Measurements from ENCODE around the gene TRNAU1AP.
"Not testable (repeated sequence)": the region's sequence is repeated elsewhere in the genome, so short reads cannot be mapped to it uniquely, and the experiment has no call there.

The TRNAU1AP gene

DNA sequence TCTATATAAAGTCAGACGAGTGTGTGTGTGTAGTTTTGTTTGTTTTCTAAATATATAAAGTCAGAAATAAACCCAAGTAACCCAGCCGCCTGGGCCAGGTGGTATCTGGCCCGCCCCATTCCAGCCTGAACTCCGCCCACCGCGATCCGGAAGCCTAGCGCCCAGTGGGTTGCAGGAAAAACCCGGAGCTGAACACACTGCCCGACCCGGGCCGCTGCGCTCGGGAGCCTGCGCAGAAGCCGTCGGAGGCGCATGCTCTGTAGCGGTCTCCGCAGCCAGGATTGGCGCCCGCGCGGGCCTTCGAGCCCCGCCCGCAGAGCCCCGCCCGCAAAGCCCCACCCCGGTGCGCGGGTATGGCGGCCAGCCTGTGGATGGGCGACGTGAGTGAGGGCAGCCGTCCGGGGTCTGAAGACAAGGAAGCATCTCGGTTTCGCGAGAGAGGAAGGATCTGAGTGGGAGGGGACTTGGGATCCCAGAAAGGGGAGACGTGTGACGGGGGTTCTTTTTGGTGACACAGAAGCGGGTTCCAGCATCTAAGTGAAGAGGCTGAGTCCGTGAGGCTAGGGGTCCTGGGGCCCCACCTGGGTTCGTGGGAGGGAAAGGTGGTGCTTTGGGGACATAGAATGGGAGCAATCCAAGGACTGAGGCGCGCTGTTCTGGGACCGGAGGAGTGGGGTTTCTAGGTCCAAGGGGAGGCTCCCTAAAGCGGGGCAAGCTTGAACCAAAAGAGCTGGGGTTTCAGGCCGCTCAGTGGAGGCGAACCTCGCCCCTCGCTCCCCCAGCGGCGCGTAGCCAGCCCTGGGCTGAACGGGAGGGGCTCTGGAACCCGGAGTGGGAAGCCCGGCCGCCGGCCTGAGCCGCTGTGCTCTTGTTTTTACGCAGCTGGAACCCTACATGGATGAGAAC lies at the start of gene TRNAU1AP:
TRNAU1AP (plus strand) TSS at position 328 of the 906 bp plus-strand sequence; CDS start at position 354, 26 bp downstream.
- DNase-seq: peak; percentile 97

DNA sequence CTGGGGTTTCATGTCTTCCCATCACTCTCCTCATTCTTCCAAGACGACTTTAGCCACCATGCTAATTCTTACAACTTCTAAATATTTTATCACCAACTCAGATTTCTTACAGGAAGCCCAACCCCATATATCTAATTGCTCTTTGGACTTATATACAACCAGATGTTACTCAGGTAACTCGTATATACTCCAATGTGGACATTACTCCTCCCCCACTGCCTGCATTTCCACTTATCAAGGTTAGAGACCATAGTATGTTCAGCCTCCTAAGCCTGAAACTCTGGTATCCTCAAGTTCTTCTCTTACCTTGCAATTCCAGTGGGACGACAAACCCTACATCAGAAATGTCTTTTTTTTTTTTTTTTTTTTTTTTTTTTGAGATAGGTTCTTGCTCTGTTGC lies 49.8 kb upstream of the TRNAU1AP start:
- no peak for DNase-seq

DNA sequence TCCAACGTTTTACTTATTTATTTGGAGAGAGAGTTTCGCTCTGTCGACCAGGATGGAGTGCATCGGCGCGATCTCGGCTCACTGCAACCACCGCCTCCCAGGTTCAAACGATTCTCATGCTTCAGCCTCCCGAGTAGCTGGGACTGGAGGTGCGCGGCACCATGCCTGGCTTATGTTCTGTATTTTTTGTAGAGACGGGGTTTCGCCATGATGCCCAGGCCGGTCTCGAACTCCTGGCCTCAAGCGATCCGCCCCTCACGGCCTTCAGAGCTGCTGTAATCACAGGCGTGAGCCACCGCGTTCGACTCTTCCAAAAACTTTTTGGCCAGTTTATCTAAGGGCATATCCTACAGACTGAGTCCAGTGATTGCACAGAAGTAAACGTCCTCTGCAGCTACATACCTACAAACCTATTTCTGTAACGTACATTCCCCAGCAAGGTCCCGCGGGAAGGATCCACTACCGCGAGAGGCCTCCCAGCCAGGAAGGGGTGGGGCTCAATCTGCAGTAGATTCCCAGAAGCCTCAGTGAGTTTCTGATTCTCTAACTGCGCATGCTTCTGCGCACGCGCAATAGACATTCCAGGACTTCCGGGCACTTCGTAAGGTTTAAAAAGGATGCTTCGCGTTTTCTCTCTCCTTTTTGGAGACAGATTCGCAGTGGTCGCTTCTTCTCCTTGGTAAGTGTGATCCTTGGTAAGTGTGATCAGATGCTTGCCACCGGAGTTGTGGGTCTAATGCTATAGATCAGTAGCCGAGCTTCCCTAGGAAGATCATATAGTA lies 47.3 kb upstream of the TRNAU1AP start, which contains the start of gene RCC1:
RCC1 (plus strand) TSS at position 638 of the 782 bp plus-strand sequence. CDS start 23,824 bp downstream, outside the sequence.
- peak; percentile 94 to 95 for DNase-seq

DNA sequence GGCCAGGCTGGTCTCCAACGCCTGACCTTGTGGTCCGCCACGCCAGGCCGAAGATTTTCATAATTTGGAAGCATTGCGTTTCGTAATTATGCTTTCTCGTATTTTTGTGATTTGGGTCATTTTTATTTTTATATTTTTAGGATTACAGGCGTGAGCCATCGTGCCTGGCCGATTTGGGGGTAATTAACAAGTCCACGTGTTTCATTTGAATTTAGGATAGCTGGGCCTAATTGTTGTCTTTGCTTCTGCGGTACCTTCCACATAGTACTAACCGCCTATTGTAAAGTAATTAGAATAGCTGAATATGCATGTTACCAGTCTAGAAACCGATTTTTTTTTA lies 46.0 kb upstream of the TRNAU1AP start:
- DNase-seq: no peak

DNA sequence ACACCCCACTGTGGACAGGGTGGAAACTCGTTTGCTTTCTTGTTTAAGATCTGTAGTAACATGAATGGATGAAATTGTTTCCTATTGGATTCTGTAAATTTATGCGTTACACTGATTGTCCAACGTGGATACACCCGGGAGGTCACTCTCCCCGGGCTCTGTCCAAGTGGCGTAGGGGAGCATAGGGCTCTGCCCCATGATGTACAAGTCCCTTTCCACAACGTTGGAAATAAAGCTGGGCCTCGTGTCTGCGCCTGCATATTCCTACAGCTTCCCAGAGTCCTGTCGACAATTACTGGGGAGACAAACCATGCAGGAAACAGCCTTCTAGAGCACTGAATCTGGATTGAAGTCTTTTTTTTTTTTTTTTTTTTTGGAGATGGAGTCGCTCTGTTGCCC lies 45.6 kb upstream of the TRNAU1AP start:
- no peak for DNase-seq

DNA sequence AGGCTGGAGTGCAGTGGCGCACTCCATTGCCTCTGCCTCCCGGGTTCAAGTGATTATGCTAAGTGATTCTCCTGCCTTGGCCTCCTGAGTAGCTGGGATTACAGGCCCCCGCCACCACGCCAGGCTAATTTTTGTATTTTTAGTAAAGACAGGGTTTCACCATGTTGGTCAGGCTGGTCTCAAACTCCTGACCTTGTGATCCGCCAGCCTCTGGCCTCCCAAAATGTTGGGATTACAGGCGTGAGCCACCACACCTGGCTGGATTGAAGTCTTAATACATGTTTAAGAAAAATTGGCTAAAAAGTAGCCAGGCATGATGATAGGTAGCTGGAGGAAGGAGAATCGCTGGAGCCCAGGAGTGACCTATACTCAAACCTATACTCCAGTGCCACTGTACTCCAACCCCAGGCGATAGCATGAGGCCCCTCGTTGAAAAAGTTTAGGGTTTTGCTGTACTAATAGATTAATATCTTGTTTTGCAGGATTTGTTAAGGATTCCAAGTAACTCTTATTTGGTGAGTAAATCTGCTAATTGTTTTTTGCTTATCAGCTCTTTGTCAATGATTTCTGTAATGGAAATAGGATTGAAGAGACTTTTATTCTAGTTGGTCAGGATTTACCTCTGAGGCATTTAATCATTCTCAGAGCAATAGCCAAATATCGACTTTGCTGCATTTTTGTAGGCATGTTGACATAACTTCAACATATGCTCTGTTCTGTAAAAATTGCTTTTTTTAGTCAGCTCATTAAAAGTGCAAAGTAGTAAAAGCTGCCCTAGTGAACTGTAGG lies 45.0 kb upstream of the TRNAU1AP start:
- no peak for DNase-seq

DNA sequence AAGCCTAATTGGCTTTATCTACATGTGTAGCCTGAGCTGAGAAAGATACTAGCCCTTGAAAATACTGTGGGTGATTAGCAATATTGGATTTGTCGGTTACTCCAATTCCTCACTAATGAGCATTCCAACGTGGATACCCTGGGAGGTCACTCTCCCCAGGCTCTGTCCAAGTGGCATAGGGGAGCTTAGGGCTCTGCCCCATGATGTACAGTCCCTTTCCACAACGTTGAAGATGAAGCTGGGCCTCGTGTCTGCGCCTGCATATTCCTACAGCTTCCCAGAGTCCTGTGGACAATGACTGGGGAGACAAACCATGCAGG lies 44.5 kb upstream of the TRNAU1AP start:
- no peak for DNase-seq

DNA sequence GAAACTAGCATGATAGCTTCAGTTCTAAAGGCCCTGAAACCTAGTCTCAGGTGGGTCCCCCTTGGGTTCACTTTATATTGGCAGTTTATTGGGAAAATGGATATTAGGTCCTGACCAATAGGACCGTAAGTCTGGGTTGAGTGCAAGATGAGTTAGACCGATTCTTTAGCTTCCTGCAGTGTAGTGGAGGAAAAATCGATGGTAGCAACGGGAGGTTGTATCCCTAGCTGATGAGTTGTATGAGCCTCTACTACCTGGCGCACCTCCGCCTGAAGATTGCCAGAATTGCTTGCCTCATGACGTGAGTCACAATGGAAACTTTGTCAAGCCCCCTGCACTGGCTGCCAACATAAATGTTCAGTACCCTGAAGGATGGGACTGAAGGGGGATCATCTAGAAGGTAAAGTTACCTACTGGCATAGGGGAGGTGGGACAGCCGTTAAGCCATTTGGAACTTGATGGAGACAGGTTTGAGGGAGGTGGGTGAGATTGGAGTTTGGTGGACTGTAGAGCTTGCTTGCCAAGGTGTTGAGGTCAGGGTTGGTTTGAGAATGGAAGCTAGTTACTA lies 43.1 kb upstream of the TRNAU1AP start:
- peak in 1 of 2 experiments; percentile 34 for DNase-seq

DNA sequence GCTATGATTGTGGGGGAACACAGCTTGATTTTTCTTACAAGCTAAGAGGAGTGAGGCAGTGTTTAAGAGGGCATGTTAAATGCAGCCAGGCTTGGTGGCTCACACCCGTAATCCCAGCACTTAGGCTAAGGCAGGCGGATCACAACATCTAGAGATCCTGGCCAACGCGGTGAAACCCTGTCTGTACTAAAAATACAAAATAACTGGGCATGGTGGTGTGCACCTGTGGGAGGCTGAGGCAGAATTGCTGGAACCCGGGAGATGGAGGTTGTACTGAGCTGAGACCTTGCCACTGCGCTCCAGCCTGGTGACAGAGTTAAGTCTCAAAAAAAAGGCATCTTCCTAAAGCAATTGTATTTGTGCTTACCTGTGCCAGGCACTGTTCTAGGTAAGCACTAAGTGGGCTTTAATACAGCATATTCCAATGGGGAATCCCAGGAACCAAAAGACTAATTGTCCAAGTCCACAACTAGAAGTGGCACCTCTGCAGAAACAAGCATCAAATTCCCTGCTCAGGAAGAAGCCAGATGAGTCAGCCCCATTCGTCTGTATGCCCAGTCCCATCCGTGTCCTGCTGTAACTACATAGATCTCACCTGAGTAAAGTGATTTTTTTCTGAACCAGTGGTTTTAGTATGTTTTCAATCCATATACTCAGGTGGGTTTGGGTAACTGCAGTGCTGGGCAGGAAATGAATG lies 42.5 kb upstream of the TRNAU1AP start:
- DNase-seq: no peak

DNA sequence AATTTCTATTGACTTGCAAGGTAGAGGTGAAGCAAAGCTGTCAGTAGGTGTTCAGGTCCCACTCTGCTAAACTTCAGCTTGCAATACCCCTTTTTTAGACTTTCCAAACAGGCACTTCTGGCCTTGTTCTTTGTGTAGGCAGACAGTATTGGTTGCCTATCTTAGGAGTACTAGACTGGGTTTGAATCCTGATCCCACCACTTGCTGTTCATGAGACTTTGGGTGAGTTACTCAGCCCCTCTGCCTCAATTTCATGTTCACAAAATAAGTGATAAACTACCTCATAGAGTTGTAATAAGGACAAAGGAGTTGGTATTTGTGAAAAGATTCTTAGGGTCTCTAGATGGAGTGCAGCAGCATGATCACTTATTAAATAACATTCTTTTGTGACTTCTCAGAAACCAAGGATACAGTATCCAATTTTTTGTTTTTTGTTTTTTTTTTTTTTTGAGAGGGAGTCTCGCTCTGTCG lies 41.9 kb upstream of the TRNAU1AP start:
- DNase-seq: no peak

DNA sequence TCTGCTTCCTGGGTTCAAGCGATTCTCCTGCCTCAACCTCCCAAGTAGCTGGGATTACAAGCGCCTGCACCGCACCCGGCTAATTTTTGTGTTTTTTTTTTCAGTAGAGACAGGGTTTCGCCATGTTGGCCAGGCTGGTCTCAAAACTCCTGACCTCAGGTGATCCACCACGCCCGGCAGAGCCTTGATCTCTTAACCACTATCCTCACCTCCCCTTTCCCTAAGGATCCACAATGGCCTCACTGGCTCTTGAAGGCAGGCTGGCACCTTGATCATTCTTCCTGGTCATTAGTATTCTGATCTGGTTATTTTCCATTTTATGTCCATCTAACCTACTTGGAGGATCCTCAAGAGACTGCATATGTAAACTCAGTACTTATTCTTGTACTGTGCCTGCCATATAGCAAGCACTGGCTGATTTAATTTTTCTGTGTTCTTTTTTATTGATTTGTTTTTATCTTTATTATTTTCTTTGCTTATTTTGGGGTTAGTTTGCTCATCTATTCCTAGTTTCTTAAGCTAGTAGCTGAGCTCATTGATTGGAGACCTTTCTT lies 40.8 kb upstream of the TRNAU1AP start:
- no peak for DNase-seq

DNA sequence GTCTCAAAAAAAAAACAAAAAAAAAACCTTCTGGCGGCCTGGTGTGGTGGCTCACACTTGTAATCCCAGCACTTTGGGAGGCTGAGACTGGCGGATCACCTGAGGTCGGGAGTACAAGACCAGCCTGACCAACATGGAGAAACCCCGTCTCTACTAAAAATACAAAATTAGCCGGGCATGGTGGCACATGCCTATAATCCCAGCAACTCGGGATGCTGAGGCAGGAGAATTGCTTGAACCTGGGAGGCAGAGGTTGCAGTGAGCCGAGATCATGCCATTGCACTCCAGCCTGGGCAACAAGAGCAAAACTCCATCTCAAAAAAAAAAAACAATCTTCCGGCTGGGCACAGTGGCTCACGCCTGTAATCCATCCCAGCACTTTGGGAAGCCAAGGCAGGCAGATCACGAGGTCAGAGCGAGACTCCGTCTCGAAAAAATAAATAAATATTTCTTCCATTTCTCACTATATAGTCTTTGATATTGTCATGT lies 38.4 kb upstream of the TRNAU1AP start:
- not testable (repeated sequence) for DNase-seq

DNA sequence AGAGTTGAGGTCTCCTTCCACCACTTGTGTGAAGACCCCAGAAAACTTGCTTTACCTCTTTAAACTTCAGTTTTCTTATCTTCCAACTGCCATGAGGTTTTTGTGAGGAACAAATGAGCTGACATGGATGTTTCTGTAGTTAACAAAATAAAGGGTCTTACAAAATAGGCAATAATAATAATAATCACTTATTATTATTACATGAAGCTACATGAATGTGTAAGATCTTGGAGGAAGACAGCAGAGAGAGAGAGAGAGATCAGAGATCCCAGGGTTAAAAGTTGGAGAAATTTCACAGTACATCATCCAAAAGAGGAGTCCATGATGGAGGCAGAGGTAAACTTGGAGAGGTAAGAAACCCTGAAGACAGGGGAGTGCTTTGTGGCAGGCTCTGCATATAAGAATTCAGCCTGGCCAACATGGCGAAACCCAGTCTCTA lies 36.3 kb upstream of the TRNAU1AP start:
- no peak for DNase-seq

DNA sequence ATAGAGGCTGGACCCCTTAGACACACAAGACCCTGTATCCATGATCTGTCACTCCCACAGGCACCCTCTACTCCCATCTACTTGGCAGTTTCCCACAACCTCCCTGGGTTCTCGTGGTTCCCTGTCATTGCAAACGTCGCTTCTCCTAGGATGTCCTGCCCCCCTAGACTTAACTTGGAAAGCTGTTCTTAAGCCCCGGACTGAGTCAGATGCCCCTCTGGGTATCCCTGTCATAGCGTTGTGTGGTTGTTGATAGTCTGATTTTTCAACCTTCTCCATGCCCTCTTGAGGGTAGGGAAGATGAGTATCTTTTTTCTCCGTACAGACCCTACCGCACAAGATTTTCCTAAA lies 35.3 kb upstream of the TRNAU1AP start:
- DNase-seq: no peak

DNA sequence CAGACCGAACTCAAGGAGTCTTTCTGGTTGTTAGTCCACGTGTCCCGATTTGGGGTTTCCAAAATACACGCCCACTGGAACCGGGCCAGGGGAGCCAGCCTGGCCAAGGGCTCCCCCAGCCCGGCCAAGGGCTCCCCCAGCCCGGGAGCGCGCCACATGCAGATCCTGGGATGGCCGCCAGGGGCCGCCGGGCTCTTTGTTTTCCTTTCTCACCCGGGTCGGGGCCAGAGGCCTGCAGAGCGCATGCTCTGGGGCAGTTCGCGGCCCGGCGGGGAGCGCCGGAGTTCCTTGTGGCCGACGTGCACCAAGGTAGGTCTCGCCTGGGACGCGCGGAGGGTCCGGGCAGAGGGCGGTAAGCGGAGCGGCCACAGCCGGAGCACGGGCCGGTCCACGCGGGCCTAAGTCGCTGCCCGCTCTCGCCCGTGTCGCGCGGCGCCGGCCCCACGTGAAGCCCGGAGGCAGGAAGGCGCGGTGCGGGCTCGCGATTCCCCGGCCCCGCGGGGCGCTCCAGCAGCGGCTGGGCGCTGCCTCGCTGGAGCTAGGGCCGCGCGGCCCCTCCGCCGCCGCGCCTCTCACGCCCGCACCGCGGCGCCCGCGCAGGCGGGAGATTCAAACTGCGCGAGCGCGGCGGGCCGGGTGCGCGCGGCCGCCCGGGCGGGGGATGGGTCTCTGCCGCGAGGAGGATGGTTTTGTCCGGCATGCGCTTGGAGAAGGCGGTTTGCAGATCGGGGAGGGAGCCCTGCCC lies 34.7 kb upstream of the TRNAU1AP start:
- peak; percentile 82 to 85 for DNase-seq

DNA sequence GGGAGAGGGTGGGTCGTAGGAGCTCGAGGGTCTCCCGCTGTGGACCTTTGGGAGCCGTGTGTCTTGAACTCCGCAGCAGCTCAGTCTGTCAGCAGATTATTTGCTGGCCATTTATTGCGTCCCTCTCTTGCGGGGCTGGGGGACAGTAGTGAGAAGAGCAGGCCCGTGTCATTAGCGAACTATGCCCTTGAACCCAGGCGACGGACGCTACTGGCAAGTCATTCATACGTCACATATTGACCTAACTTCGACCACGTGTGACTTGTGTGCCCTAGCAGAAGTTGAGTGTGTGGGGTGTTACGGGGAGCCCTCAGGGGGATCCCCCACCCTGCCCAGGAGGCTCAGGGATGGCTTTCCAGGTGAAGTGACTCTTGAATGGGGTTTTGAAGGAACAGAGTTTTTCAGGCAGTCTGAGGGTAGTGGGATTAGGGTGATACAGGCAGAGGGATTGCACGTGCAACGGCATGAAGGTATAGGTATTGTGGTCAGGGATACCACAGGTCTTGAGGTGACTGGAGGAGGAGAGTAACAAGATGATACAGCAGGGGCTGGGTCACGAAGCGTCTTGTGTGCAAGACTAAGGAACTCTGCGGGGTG lies 34.0 kb upstream of the TRNAU1AP start:
- DNase-seq: no peak

DNA sequence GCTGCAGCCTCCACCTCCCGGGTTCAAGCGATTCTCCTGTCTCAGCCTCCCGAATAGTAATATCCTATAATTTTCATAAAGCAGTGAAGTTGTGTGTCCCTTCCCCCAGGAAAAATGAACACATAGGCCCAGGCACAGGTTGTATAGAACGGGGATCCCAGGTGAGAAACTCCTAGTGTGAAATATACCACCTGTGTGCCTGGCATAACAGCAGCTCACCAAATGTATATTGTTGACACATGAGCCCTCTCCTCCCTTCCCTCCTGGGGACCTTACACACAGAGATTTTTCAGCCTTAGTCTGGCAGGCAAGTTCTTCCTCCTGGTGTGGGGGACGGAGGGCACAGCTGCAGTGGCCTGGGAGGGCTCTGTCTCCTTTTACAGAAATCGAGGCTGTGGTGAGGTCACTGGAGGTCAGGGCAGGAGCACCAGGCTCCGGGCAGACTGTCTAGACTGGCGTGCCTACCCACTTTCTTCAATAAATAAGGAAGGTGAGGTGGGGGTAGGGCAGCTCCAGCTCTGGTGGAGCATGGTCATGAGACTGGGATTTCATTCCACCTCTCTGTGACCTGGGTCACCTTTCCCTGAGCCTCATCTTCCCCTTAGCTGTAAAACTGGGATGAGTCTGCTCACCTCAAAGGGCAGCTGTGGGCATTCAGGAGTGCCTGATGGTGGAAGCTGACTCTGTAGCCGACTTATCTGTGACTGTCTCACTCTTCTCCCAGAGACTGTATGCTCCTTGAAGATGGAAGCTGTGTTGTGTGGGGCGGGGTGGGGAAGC lies 32.7 kb upstream of the TRNAU1AP start:
- no peak for DNase-seq

DNA sequence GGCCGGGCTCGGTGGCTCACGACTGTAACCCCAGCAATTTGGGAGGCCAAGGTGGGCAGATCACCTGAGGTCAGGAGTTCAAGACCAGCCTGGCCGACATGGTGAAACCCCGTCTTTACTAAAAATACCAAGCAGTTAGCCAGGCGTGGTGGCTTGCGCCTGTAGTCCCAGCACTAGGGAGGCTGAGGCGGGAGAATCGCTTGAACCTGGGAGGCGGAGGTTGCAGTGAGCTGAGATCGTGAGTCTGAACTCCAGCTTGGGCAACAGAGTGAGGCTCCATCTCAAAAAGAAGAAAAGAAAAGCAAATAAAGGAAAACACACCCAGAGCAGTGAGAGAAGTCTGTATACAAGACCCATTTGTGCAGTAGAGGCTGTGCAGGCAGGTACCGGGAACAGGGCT lies 32.1 kb upstream of the TRNAU1AP start:
- not testable (repeated sequence) for DNase-seq

DNA sequence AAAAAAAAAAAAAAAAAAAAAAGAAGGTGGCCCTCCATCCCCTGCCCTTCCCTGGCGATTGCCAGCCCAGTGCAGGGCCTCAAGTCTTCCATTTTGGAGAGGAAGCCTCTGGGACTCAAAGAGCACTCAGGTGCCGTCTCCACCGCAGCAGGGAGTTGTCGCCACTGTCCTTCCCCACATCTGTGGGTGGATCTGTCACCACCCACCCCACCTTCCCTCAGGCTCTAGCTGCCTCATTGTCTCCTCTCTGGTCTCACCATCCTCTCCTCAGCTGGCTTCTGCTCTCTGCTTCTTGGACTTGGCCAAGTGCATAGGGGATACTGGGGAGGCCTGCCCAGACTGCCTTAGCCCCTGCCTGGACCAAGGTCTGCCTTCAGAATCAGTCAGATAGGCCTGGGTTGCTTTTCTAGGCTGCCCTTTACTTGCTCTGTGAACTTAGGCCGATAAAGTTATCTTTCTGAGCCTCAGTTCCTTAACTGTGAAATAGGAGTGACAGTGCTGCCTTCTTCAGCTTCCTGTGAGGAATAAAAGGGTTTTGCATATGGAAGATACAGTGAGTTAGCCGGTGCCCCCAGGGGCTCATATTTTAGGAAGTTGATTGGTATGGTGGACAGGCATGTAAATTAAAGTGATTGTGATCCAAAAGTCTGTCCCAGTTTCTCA lies 31.3 kb upstream of the TRNAU1AP start:
- no peak for DNase-seq

Measured in activated CD4-positive, alpha-beta T cell treated with anti-CD3 and anti-CD28 coated beads, Interleukin-2, amount 50 U/mL, for 4 hours (primary cell).